ENCODE results near the gene EID3.

- no peak for TF ChIP-seq CTCF (IDR thresholded peaks at IDR 0.05; ENCODE audit: insufficient read depth, low read length, poor library complexity, severe bottlenecking)
- no peak for TF ChIP-seq EZH2phosphoT487 (conservative IDR thresholded peaks at IDR 0.05; ENCODE audit: low read length)
Measured at GRCh38 chr12:104274811-104275210, 28.7 kb upstream of the EID3 start.
